ENCODE data around the gene HIVEP3.
A peak's percentile ranks its signal among the peaks of the same experiment; 100 is the strongest.

HIVEP3 gene

GRCh38 chr1:41739061-41739955, 179.4 kb downstream of the HIVEP3 start:
- no peak for TF ChIP-seq CTCF (IDR thresholded peaks at IDR 0.05)
- Histone ChIP-seq H3K4me3 (peak overlapping the region; percentile 46), H3K27ac (peak overlapping the region; percentile 52 to 65)
- peak; percentile 83 for DNase-seq (ENCODE audit: low spot score)

GRCh38 chr1:41738475-41738874, 180.2 kb downstream of the HIVEP3 start:
- H3K4me3 ChIP-seq = no peak overlapping the region
- no peak for TF ChIP-seq CTCF (IDR thresholded peaks at IDR 0.05)
- H3K27ac ChIP-seq = peak overlapping the region in 1 of 2 donors; percentile 52
- DNase-seq (ENCODE audit: low spot score) = no peak

- Histone ChIP-seq H3K27ac (no peak overlapping the region), H3K4me3 (no peak overlapping the region)
- DNase-seq (ENCODE audit: low spot score) = no peak
- TF ChIP-seq CTCF (IDR thresholded peaks at IDR 0.05) = no peak
Measured at GRCh38 chr1:41738006-41738405, 180.7 kb downstream of the HIVEP3 start.

- H3K27ac ChIP-seq = no peak overlapping the region
- DNase-seq (ENCODE audit: low spot score) = no peak
Measured at GRCh38 chr1:41735631-41736260, 183.0 kb downstream of the HIVEP3 start.

GRCh38 chr1:41735139-41735538, 183.6 kb downstream of the HIVEP3 start:
- no peak overlapping the region for H3K4me3 ChIP-seq
- DNase-seq (ENCODE audit: low spot score) = no peak
- no peak for TF ChIP-seq CTCF (IDR thresholded peaks at IDR 0.05)

More at GRCh38 chr1:41735631-41736260, 183.0 kb downstream of the HIVEP3 start:
- TF ChIP-seq CTCF (IDR thresholded peaks at IDR 0.05) = no peak
- no peak overlapping the region for H3K4me3 ChIP-seq

GRCh38 chr1:41734201-41734970, 184.3 kb downstream of the HIVEP3 start:
- TF ChIP-seq CTCF (IDR thresholded peaks at IDR 0.05) = no peak
- no peak overlapping the region for H3K27ac ChIP-seq
- no peak for DNase-seq (ENCODE audit: low spot score)
- H3K4me3 ChIP-seq = no peak overlapping the region

More at GRCh38 chr1:41735139-41735538, 183.6 kb downstream of the HIVEP3 start:
- H3K27ac ChIP-seq = no peak overlapping the region

Measured in coronary artery (tissue), 2 donors.